Heart left ventricle (tissue), 16 donors: Measurements from ENCODE around the gene RAB30. TPM values are rescaled to one million over a fixed set of nuclear protein-coding genes. Genes with fewer than 3 reads are reported as not detected.
"Not testable (repeated sequence)": the region's sequence is repeated elsewhere in the genome, so short reads cannot be mapped to it uniquely, and the experiment has no call there.

ENCODE experiments used
- ATAC-seq, 4 donors: fragments of 200-7000 bp; cut with Tn5 transposase; one replicate each; pipeline ENCODE4 v1.9.1; 2020 to 2022; ENCODE audit warnings: moderate library complexity in 4 of 4, mild to moderate bottlenecking in 3 of 4, moderate number of reproducible peaks in 1 of 4
- DNase-seq, 5 donors: peaks; one replicate each; pipeline ENCODE4 v3.0.0-alpha.2; 2020
- H3K27ac ChIP-seq, 12 donors: fragments of 200-600 bp; sonication (generic) in 4 of 12; one replicate each; pipeline versions ENCODE4 v1.5.0 to v1.8.0; 2016 to 2022; ENCODE audit warnings: mild to moderate bottlenecking in 2 of 12
- H3K27me3 ChIP-seq, 9 donors: fragments of 200-600 bp; sonication (generic) in 2 of 9; one replicate each; pipeline versions ENCODE4 v1.5.1 to v1.8.0; 2016 to 2022; ENCODE audit warnings: mild to moderate bottlenecking in 3 of 9
- H3K36me3 ChIP-seq, 9 donors: fragments of 200-600 bp; sonication (generic) in 2 of 9; one replicate each; pipeline versions ENCODE4 v1.5.0 to v1.8.0; 2018 to 2022; ENCODE audit warnings: mild to moderate bottlenecking in 2 of 9
- H3K4me1 ChIP-seq, 12 donors: fragments of 200-600 bp; sonication (generic) in 4 of 12; one replicate each; pipeline versions ENCODE4 v1.5.0 to v1.8.0; 2016 to 2022; ENCODE audit warnings: mild to moderate bottlenecking in 3 of 12
- H3K4me3 ChIP-seq, 12 donors: fragments of 200-600 bp; sonication (generic) in 4 of 12; one replicate each; pipeline versions ENCODE4 v1.5.0 to v1.8.0; 2017 to 2022; ENCODE audit warnings: mild to moderate bottlenecking in 9 of 12, moderate library complexity in 4 of 12
- H3K9me3 ChIP-seq, 12 donors: fragments of 200-600 bp; sonication (generic) in 4 of 12; one replicate each; pipeline versions ENCODE4 v1.5.0 to v1.8.0; 2016 to 2022; ENCODE audit warnings: mild to moderate bottlenecking in 1 of 12
- POLR2A ChIP-seq, 2 donors: fragments of 450-650 bp; IDR thresholded peaks; one replicate each; pipeline ENCODE4 v1.6.1; 2017; ENCODE audit warnings: antibody characterized with exemption in 2 of 2, mild to moderate bottlenecking in 2 of 2, moderate library complexity in 2 of 2
- WGBS, 4 donors: extraction: QIAGEN DNeasy Blood & Tissue Kit in 2 of 4; methylation state at CpG; one replicate each; pipeline versions ENCODE4 v1.1.5 to v1.1.7; 2013 to 2018; 5-methylcytosine and 5-hydroxymethylcytosine counted together
- intact Hi-C, 10 donors: fragments of 100-400 bp; cut with DNase I; formaldehyde crosslinking; loops; one replicate each; pipeline versions ENCODE4 v1.11.1 to v1.14.2; 2022
- polyA plus RNA-seq, 2 donors: library from polyadenylated mRNA; stranded (reverse); fragments of 200-250 nt; gene quantifications; one replicate each; pipeline ENCODE4 v1.2.3, GENCODE V29; 2013
- total RNA-seq, 9 donors: library from RNA; depleted of rRNA in 2 of 9; stranded (reverse); fragments of >200 nt in 2 of 9; fragmentation: NEBNext Ultra II Directional in 3 of 9; extraction: Animal tissue kit (Norgen Biotek cat#: 25700) in 3 of 9; gene quantifications; one replicate each; pipeline versions ENCODE4 v1.1.0 to v1.2.4, GENCODE V29; 2016 to 2023
- TF ChIP-seq, protein P1 (sequence below), 12 donors: fragments of 200-600 bp; sonication (generic) in 4 of 12; IDR thresholded peaks; one replicate each; pipeline versions ENCODE4 v1.5.0 to v1.8.0; 2018 to 2022; ENCODE audit warnings: antibody characterized with exemption in 12 of 12, mild to moderate bottlenecking in 5 of 12
- donor health status: ischemic (EF 13 %, LVEDD 7.1; RV severe dilation, severe dysfunction).
- donor health status: healthy with polysubstance abuse.
- donor health status: DM: no; HTN: yes; CAD: no.
- donor health status: DM: no; HTN: no; CAD: no.
- donor health status: ischemic (EF 25% LVEDD 6.9; RV normal size, moderate dysfunction).
- donor health status: ischemic (EF 25% LVEDD 5.7; RV mildly dilated, moderate dysfunction).
- donor health status: healthy.
- donor health status: DM: yes; HTN: yes; CAD: no.
- donor health status: ischemic (EF 35%, LVEDD 5.7; RV mildly dilated, moderate dysfunction).
- donor health status: nonischemic (EF 11% LVEDD 7.7; RV severe dilation, severe dysfunction).
- donor health status: DM: yes; HTN: yes; CAD: no.
- donor health status: PGD.
- donor health status: ischemic (EF 29% LVEDD 5.4; RV normal size, mild dysfunction).
- donor health status: nonischemic (EF 23%, LVEDD 6.1; RV moderate dilation, normal function).

RAB30 gene
- total and polyA plus RNA-seq, 11 donors = 4.4 to 28.4 (median 18.8) TPM

DNA sequence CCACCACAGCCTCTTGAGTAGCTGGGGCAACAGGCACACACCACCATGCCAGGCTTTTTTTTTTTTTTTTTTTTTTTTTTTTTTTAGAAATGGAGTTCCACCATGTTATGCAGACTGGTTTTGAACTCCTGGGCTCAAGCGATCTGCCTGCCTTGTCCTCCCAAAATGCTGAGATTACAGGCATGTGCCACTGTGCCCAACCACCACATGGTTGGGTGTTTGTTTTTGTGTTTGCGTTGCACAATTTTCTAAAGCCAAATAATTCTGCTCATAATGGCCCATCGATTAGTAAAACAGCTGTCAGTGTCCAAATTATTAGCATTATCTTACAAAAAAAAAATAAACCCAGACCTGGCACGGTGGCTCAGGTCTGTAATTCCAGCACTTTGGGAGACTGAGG lies 104.3 kb downstream of the RAB30 start:
- no peak for ATAC-seq
- TF ChIP-seq, protein P1, sequence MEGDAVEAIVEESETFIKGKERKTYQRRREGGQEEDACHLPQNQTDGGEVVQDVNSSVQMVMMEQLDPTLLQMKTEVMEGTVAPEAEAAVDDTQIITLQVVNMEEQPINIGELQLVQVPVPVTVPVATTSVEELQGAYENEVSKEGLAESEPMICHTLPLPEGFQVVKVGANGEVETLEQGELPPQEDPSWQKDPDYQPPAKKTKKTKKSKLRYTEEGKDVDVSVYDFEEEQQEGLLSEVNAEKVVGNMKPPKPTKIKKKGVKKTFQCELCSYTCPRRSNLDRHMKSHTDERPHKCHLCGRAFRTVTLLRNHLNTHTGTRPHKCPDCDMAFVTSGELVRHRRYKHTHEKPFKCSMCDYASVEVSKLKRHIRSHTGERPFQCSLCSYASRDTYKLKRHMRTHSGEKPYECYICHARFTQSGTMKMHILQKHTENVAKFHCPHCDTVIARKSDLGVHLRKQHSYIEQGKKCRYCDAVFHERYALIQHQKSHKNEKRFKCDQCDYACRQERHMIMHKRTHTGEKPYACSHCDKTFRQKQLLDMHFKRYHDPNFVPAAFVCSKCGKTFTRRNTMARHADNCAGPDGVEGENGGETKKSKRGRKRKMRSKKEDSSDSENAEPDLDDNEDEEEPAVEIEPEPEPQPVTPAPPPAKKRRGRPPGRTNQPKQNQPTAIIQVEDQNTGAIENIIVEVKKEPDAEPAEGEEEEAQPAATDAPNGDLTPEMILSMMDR (IDR thresholded peaks at IDR 0.05) = no peak
- TF ChIP-seq POLR2A (IDR thresholded peaks at IDR 0.05) = no peak
- H3K27me3 ChIP-seq = no peaks in the 10 kb centered on the region
- no peak overlapping the region for H3K4me3 ChIP-seq
- DNase-seq = no peak
- H3K4me1 ChIP-seq = no peaks in the 10 kb centered on the region
- H3K36me3 ChIP-seq = no peaks in the 10 kb centered on the region
- no peak overlapping the region for H3K27ac ChIP-seq
- no peaks in the 10 kb centered on the region for H3K9me3 ChIP-seq
- intact Hi-C loops = no loop called here
- 77 to 92% (median 87%) methylated on average over 4 of the region's 4 CpGs for WGBS, 4 donors

DNA sequence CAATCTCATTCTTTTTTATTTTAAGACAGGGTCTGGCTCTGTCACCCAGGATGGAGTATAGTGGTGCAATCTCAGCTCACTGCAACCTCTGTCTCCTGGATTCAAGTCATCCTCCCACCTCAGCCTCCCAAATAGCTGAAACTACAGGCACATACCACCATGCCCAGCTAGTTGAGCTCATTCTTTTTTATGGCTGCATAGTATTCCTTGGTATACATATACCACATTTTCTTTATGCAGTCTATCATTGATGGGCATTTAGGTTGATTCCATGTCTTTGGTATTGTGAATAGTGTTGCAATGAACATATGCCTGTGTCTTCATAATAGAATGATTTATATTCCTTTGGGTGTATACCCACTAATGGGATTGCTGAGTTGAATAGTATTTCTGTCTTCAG lies 109.7 kb downstream of the RAB30 start:
- H3K4me1 ChIP-seq, H3K36me3 ChIP-seq, H3K4me3 ChIP-seq, H3K27me3 ChIP-seq, ATAC-seq, intact Hi-C loops, H3K9me3 ChIP-seq, DNase-seq, H3K27ac ChIP-seq: not testable (repeated sequence)

DNA sequence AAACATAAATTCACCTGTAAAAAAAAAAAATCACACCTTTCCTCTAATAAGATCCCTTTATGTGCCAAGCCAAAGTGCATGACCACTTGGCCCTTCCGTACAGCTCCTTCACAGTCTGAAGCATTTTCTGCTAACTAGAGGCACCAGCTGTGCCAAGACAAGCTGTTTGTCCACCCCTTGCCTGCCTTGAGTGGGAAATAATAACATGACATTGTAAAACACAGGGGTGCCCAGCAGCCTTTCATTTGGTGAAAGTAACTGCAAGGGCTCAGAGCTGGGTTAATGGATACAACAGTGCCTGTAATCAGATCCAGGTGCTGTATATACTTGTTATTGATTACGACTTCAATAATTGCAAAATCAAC lies 110.9 kb downstream of the RAB30 start:
- Histone ChIP-seq H3K36me3 (no peaks in the 10 kb centered on the region), H3K27me3 (no peaks in the 10 kb centered on the region), H3K4me3 (no peak overlapping the region), H3K27ac (peak overlapping the region in 1 of 12 donors; percentile 54), H3K9me3 (peaks cover 0 to 4% (median 0%) of the 10 kb centered on the region in 12 donors), H3K4me1 (peaks cover 0 to 3% (median 0%) of the 10 kb centered on the region in 12 donors)
- 79 to 90% (median 84%) methylated on average over 2 of the region's 2 CpGs for WGBS, 4 donors
- ATAC-seq (no peak), DNase-seq (no peak)
- intact Hi-C loops = no loop called here
- no peak for TF ChIP-seq POLR2A (IDR thresholded peaks at IDR 0.05)
- TF ChIP-seq, protein P1 (IDR thresholded peaks at IDR 0.05) = no peak

DNA sequence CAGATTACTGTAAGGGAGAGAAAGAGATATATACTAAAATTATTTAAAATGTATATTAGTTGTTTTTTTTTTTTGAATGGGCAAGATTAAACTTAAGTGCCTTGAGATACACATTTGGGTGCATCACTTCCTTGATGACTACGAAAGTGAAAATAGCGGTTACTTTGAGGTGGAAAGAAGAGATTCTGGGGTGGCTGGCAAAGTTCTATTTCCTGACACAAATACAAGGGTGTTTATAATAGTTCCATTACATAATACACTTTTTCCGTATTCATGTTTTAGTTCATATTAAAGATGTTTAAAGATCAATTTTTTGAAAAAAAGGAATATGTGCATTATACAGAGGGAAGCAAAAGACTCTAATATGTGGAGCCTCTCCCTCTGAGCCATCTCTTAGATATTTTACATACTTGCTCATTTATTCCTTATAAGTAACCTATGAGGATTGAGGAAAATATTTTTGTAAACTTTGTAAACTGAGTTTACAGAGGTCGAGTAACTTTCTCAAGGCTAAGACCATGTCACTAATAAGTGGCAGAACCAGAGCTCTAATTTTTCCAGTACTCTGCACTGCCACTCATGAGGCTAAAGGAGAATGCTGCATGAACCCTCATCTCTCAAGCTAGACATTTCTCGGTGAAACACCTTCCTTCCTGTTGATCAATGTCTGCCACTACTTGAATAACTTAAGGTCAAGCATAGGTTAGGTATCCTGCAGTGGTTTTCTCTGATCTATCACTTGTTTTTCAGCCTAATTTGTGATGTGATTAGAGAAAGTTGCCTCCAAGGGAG lies 111.5 kb downstream of the RAB30 start:
- WGBS, 4 donors = 61 to 69% (median 65%) methylated on average over 5 of the region's 5 CpGs
- ATAC-seq (no peak), DNase-seq (no peak)
- H3K9me3 ChIP-seq = peaks cover 0 to 4% (median 0%) of the 10 kb centered on the region in 12 donors
- no peaks in the 10 kb centered on the region for H3K27me3 ChIP-seq
- H3K4me1 ChIP-seq = peaks cover 0 to 3% (median 0%) of the 10 kb centered on the region in 12 donors
- peak overlapping the region in 1 of 12 donors; percentile 54 for H3K27ac ChIP-seq
- TF ChIP-seq POLR2A (IDR thresholded peaks at IDR 0.05) = no peak
- TF ChIP-seq, protein P1 (IDR thresholded peaks at IDR 0.05) = no peak
- H3K4me3 ChIP-seq = no peak overlapping the region
- no peaks in the 10 kb centered on the region for H3K36me3 ChIP-seq
- intact Hi-C loops = no loop called here

DNA sequence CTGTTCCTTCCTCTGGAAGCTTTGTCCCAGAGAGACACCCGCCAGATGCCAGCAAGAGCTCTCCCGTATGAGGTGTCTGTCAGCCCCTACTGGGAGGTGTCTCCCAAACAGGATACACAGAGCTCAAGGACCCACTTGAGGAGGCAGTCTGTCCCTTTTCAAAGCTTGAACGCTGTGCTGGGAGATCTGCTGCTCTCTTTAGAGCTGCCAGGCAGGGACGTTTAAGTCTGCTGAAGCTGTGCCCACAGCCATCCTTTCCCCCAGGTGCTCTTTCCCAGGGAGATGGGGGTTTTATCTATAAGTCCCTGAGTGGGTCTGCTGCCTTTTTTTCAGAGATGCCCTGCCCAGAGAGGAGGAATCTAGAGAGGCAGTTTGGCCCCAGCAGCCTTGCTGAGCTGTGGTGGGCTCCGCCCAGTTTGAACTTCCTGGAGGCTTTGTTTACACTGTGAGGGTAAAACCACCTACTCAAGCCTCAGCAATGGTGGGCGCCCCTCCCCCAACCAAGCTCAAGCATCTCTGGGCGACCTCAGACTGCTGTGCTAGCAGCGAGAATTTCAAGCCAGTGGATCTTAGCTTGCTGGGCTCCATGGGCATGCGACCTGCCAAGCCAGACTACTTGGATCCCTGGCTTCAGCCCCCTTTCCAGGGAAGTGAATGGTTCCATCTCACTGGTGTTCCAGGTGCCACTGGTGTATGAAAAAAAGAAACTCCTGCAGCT lies 115.8 kb downstream of the RAB30 start:
- WGBS, 4 donors = 52 to 63% (median 60%) methylated on average over 6 to 9 of the region's 9 CpGs
- H3K4me3 ChIP-seq, H3K4me1 ChIP-seq, ATAC-seq, H3K36me3 ChIP-seq, intact Hi-C loops, H3K27me3 ChIP-seq, H3K27ac ChIP-seq: not testable (repeated sequence)
- peaks cover 0 to 14% (median 0%) of the 10 kb centered on the region in 12 donors for H3K9me3 ChIP-seq
- peak in 2 of 5 donors; percentile 25 to 65 for DNase-seq

DNA sequence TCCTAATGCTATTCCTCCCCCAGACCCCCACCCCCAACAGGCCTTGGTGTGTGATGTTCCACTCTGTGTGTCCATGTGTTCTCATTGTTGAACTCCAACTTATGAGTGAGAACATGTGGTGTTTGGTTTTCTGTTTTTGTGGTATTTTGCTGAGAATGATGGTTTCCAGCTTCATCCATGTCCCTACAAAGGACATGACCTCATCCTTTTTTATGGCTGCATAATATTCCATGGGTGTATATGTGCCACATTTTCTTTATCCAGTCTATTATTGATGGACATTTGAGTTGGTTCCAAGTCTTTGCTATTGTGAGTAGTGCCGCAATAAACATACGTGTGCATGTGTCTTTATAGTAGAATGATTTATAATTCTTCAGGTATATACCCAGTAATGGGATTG lies 121.2 kb downstream of the RAB30 start:
- DNase-seq, H3K27me3 ChIP-seq, ATAC-seq, intact Hi-C loops, H3K4me3 ChIP-seq, H3K36me3 ChIP-seq, H3K27ac ChIP-seq, H3K4me1 ChIP-seq: not testable (repeated sequence)
- peaks cover 0 to 17% (median 0%) of the 10 kb centered on the region in 12 donors for H3K9me3 ChIP-seq
- 95 to 98% (median 96%) methylated on average over 2 of the region's 2 CpGs for WGBS, 4 donors
